GM12878 (cell line): Measurements from ENCODE around the gene KREMEN2. TPM values are rescaled to one million over a fixed set of nuclear protein-coding genes. Genes with fewer than 3 reads are reported as not detected.
A peak's percentile ranks its signal among the peaks of the same experiment; 100 is the strongest.

ENCODE experiments used
- ASH2L ChIP-seq: fragments of 300-600, 200-600 bp; sonication (generic); IDR thresholded peaks from 2 replicates; pipeline ENCODE4 v1.6.1; 2017; ENCODE audit warnings: low read depth, mild to moderate bottlenecking, borderline replicate concordance
- BCL11A ChIP-seq: IDR thresholded peaks from 2 replicates; pipeline ENCODE4 v1.6.1; 2011; ENCODE audit warnings: low read depth, low read length
- BHLHE40 ChIP-seq, 2 experiments: fragments of 450-650 bp in 1 of 2; IDR thresholded peaks; 2 replicates each; pipeline ENCODE4 v1.6.1; 2011 to 2017; ENCODE audit warnings: low read depth in 2 of 2, borderline replicate concordance in 1 of 2, improper control_type of control experiment in 1 of 2, low read length in 1 of 2, mild to moderate bottlenecking in 1 of 2
- BRCA1 ChIP-seq: IDR thresholded peaks from 2 replicates; pipeline ENCODE4 v1.6.1; 2011; ENCODE audit warnings: low read depth, low read length, improper control_type of control experiment
- DPF2 ChIP-seq: fragments of 450-650 bp; IDR thresholded peaks from 2 replicates; pipeline ENCODE4 v1.6.1; 2017; ENCODE audit warnings: mild to moderate bottlenecking
- ESRRA ChIP-seq: IDR thresholded peaks from 2 replicates; pipeline ENCODE4 v1.6.1; 2012; ENCODE audit warnings: mild to moderate bottlenecking, low read length, improper control_type of control experiment
- HDGF ChIP-seq: fragments of 450-650 bp; IDR thresholded peaks from 2 replicates; pipeline ENCODE4 v1.6.1; 2016; ENCODE audit warnings: antibody characterized with exemption
- IKZF1 ChIP-seq: fragments of 450-650 bp; conservative IDR thresholded peaks from 2 replicates; pipeline ENCODE4 v1.6.1; 2017; ENCODE audit warnings: antibody characterized with exemption, mild to moderate bottlenecking
- JUNB ChIP-seq: IDR thresholded peaks from 2 replicates; pipeline ENCODE4 v1.6.1; 2016; ENCODE audit warnings: antibody characterized with exemption, mild to moderate bottlenecking
- MEF2B ChIP-seq: fragments of 450-650 bp; IDR thresholded peaks from 2 replicates; pipeline ENCODE4 v1.6.1; 2018; ENCODE audit warnings: mild to moderate bottlenecking, moderate library complexity; ENCODE audit not compliant: partially characterized antibody, poor library complexity, severe bottlenecking
- MXI1 ChIP-seq: fragments of 150-350 bp; IDR thresholded peaks from 2 replicates; pipeline ENCODE4 v1.6.1; 2011; ENCODE audit warnings: low read depth, mild to moderate bottlenecking, inconsistent platforms, low read length, improper control_type of control experiment
- POLR2A ChIP-seq: IDR thresholded peaks from 2 replicates; pipeline ENCODE4 v1.6.1; 2011; ENCODE audit warnings: low read depth, mild to moderate bottlenecking, low read length
- SMAD1 ChIP-seq: fragments of 450-650 bp; IDR thresholded peaks from 2 replicates; pipeline ENCODE4 v1.6.1; 2018; ENCODE audit warnings: mild to moderate bottlenecking, low read depth; ENCODE audit not compliant: partially characterized antibody
- STAT1 ChIP-seq: fragments of 450-650 bp; conservative IDR thresholded peaks from 2 replicates; pipeline ENCODE4 v1.6.1; 2014; ENCODE audit warnings: antibody characterized with exemption, mild to moderate bottlenecking
- STAT3 ChIP-seq: IDR thresholded peaks from 2 replicates; pipeline ENCODE4 v1.6.1; 2011; ENCODE audit warnings: low read depth, low read length, improper control_type of control experiment
- TCF7 ChIP-seq: IDR thresholded peaks from 2 replicates; pipeline ENCODE4 v1.6.1; 2014; ENCODE audit warnings: antibody characterized with exemption, borderline replicate concordance
- YY1 ChIP-seq: IDR thresholded peaks from 2 replicates; pipeline ENCODE4 v1.6.1; 2011; ENCODE audit warnings: low read depth, mild to moderate bottlenecking, low read length
- ZNF24 ChIP-seq: fragments of 450-650 bp; IDR thresholded peaks from 2 replicates; pipeline ENCODE4 v1.6.1; 2017; ENCODE audit warnings: antibody characterized with exemption, mild to moderate bottlenecking
- ZNF622 ChIP-seq: fragments of 450-650 bp; IDR thresholded peaks from 2 replicates; pipeline ENCODE4 v1.6.1; 2017; ENCODE audit warnings: mild to moderate bottlenecking, inconsistent platforms
- polyA plus RNA-seq, 11 experiments: library from polyadenylated mRNA; depleted of rRNA in 4 of 11; unstranded in 6 of 11; stranded (reverse) in 5 of 11; fragments of >200 nt; fragmentation: Nextera tagmentation in 4 of 11; fragmentation: Illumina TruSeq in 1 of 11; extraction: Ambion mirVana in 4 of 11; extraction: Trizol in 1 of 11; gene quantifications; 1 replicate in 1 of 11; 2 replicates in 10 of 11; pipeline versions ENCODE4 v1.2.1 to v1.2.3, GENCODE V29; 2011 to 2016; ENCODE audit warnings: inconsistent platforms in 2 of 11, missing spikeins in 2 of 11, low read depth in 1 of 11
- total RNA-seq, 4 experiments: library from RNA; depleted of rRNA in 3 of 4; stranded (reverse); fragments of >200 nt in 3 of 4; fragmentation: Illumina TruSeq in 1 of 4; extraction: Trizol in 1 of 4; gene quantifications; 2 replicates each; pipeline versions ENCODE4 v1.2.1 to v1.2.3, GENCODE V29; 2013 to 2021
- TF ChIP-seq, protein P1 (sequence below): fragments of 450-650 bp; formaldehyde crosslinking; IDR thresholded peaks from 2 replicates; pipeline ENCODE4 v1.4.0; 2022; ENCODE audit warnings: mild to moderate bottlenecking, moderate library complexity
- TF ChIP-seq, protein P2 (sequence below): IDR thresholded peaks from 2 replicates; pipeline ENCODE4 v1.6.1; 2011; ENCODE audit warnings: borderline replicate concordance, low read depth, mild to moderate bottlenecking, moderate library complexity, mixed read lengths, low read length; ENCODE audit not compliant: insufficient read depth; ENCODE audit errors: extremely low read length
- TF ChIP-seq, protein P3 (sequence below): fragments of 450-650 bp; IDR thresholded peaks from 2 replicates; pipeline ENCODE4 v1.6.1; 2017; ENCODE audit warnings: mild to moderate bottlenecking
- TF ChIP-seq, protein P4 (sequence below): fragments of 450-650 bp; IDR thresholded peaks from 2 replicates; pipeline ENCODE4 v1.6.1; 2016; ENCODE audit warnings: mild to moderate bottlenecking

The KREMEN2 gene
- total and polyA plus RNA-seq, 10 of the 15 experiments (the other 5 are each of a cell fraction or from before 2014, with no cell fraction given), result 0.06 to 3.7 (median 0.83) TPM; not detected in 2

DNA sequence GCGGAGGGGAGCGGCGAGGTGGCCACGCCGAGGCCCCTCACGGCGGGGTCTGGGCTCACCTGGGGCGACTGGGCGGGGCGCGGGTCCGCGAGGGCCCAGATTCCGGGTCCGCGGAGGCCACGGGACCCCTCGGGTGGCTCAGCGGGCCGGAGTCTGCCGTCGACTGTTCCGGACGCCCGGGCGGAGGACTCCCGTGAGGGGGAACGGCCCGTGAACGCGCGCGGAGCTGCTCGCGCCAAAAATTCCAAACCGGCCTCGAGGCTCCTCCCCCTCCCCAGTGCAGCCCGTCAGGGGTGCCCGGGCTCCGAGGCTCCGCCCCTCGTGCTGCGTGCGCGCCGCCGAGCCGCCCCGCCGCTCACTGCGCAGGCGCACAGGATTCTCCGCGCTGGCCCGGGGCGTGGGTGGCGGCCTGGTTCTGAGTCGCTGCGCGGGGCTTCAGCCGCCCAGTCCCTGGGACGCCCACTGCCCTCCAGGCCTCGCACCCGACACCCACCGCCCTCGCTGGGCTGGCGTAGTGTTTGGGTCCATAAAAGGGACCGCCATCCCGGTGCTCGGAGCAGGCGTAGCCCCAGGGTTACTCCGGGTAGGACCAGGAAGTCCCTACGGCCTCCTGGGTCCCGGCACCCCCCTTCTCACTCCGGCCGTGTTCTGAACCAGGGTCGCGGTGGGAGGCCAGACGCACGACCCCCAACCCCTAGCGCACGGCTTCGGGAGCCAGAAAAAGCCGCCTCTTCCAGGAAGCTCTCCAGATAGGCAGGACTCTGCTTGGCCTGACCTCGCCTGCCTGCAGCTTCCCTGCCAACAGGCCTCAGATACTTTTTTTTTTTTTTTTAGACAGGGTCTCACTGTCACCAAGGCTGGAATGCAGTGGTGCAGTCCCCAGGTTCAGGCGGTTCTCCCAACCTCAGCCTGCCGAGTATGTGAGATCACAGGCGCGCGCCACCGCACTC lies 16.4 kb downstream of the KREMEN2 start, which contains the start of gene PKMYT1 (continued):
- TF ChIP-seq, protein P1, sequence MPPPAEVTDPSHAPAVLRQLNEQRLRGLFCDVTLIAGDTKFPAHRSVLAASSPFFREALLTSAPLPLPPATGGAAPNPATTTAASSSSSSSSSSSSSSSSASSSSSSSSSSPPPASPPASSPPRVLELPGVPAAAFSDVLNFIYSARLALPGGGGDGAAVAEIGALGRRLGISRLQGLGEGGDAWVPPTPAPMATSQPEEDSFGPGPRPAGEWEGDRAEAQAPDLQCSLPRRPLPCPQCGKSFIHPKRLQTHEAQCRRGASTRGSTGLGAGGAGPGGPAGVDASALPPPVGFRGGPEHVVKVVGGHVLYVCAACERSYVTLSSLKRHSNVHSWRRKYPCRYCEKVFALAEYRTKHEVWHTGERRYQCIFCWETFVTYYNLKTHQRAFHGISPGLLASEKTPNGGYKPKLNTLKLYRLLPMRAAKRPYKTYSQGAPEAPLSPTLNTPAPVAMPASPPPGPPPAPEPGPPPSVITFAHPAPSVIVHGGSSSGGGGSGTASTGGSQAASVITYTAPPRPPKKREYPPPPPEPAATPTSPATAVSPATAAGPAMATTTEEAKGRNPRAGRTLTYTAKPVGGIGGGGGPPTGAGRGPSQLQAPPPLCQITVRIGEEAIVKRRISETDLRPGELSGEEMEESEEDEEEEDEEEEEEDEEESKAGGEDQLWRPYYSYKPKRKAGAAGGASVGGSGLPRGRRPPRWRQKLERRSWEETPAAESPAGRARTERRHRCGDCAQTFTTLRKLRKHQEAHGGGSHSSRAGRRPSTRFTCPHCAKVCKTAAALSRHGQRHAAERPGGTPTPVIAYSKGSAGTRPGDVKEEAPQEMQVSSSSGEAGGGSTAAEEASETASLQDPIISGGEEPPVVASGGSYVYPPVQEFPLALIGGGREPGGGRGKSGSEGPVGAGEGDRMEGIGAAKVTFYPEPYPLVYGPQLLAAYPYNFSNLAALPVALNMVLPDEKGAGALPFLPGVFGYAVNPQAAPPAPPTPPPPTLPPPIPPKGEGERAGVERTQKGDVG (CRISPR knock-in tag), result no peak
- TF ChIP-seq ZNF622, result no peak
- TF ChIP-seq IKZF1, result peak; percentile 87
- TF ChIP-seq, protein P2, sequence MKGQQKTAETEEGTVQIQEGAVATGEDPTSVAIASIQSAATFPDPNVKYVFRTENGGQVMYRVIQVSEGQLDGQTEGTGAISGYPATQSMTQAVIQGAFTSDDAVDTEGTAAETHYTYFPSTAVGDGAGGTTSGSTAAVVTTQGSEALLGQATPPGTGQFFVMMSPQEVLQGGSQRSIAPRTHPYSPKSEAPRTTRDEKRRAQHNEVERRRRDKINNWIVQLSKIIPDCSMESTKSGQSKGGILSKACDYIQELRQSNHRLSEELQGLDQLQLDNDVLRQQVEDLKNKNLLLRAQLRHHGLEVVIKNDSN, result no peak
- no peak for TF ChIP-seq ESRRA
- TF ChIP-seq BCL11A, result no peak
- peak; percentile 29 for TF ChIP-seq MEF2B
- TF ChIP-seq POLR2A, result peak; percentile 98
- peak in 1 of 2 experiments; percentile 57; a peak in 1 of 4 replicates for TF ChIP-seq BHLHE40 (IDR thresholded peaks at IDR 0.05; ENCODE audit: borderline replicate concordance in 1 of 2, low read depth in 2 of 2, low read length in 1 of 2)
- TF ChIP-seq ZNF24, result no peak
- no peak for TF ChIP-seq ASH2L
- TF ChIP-seq HDGF, result peak; percentile 59; the same call in 1 of the 2 replicates
- peak; percentile 67; the same call in 1 of the 2 replicates for TF ChIP-seq DPF2
- no peak for TF ChIP-seq BRCA1
- TF ChIP-seq TCF7, result no peak
- TF ChIP-seq JUNB, result no peak
- TF ChIP-seq STAT1, result peak; percentile 86; the same call in 1 of the 2 replicates
- no peak for TF ChIP-seq STAT3
- TF ChIP-seq YY1, result peak; percentile 11; the same call in 1 of the 2 replicates
- peak; percentile 79 for TF ChIP-seq MXI1
- TF ChIP-seq SMAD1, result no peak
- TF ChIP-seq, protein P3, sequence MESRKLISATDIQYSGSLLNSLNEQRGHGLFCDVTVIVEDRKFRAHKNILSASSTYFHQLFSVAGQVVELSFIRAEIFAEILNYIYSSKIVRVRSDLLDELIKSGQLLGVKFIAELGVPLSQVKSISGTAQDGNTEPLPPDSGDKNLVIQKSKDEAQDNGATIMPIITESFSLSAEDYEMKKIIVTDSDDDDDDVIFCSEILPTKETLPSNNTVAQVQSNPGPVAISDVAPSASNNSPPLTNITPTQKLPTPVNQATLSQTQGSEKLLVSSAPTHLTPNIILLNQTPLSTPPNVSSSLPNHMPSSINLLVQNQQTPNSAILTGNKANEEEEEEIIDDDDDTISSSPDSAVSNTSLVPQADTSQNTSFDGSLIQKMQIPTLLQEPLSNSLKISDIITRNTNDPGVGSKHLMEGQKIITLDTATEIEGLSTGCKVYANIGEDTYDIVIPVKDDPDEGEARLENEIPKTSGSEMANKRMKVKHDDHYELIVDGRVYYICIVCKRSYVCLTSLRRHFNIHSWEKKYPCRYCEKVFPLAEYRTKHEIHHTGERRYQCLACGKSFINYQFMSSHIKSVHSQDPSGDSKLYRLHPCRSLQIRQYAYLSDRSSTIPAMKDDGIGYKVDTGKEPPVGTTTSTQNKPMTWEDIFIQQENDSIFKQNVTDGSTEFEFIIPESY, result no peak
- TF ChIP-seq, protein P4, sequence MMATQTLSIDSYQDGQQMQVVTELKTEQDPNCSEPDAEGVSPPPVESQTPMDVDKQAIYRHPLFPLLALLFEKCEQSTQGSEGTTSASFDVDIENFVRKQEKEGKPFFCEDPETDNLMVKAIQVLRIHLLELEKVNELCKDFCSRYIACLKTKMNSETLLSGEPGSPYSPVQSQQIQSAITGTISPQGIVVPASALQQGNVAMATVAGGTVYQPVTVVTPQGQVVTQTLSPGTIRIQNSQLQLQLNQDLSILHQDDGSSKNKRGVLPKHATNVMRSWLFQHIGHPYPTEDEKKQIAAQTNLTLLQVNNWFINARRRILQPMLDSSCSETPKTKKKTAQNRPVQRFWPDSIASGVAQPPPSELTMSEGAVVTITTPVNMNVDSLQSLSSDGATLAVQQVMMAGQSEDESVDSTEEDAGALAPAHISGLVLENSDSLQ, result no peak
